ENCODE data around the gene C1orf105.

DNA sequence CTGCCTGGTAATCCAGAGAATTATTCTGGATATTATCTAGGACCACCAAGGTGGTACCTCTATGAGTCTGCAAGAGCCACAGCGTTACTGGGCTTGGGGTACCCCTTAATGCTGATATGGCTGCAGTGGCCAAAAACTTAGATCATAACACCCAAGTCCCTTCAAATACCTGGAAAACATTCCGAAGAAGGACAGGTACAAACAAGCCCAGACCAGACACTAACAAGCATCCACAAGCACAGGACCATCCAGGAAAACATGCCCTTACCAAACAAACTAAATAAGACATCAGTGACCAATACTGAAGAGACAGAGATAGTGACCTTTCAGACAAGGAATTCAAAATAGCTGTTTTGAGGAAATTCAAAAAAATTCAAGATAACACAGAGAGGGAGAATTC, 2.9 kb downstream of the C1orf105 start:
- no peak for TF ChIP-seq CTCF (IDR thresholded peaks at IDR 0.05)
- TF ChIP-seq MAX (CRISPR knock-in tag; IDR thresholded peaks at IDR 0.05), result no peak
- TF ChIP-seq ZNF121 (CRISPR knock-in tag; IDR thresholded peaks at IDR 0.05), result no peak
- TF ChIP-seq ETV6 (CRISPR knock-in tag; IDR thresholded peaks at IDR 0.05), result no peak
- TF ChIP-seq ZNF232 (CRISPR knock-in tag; IDR thresholded peaks at IDR 0.05), result no peak
- TF ChIP-seq NR1H2 (CRISPR knock-in tag; IDR thresholded peaks at IDR 0.05), result no peak
- TF ChIP-seq NR2C2 (CRISPR knock-in tag; IDR thresholded peaks at IDR 0.05), result no peak
- TF ChIP-seq TP53 (CRISPR knock-in tag; IDR thresholded peaks at IDR 0.05), result no peak
- no peak for TF ChIP-seq GABPB1 (CRISPR knock-in tag; IDR thresholded peaks at IDR 0.05)
